Natural killer cell treated with Interleukin-12 subunit alpha and Interleukin-12 subunit beta and Interleukin-15 and Interleukin-18, amount 100 ng/mL, for 72 hours (primary cell): ENCODE results near the gene TYK2. TPM values are rescaled to one million over a fixed set of nuclear protein-coding genes. Genes with fewer than 3 reads are reported as not detected.

Experiments
- ATAC-seq, 2 donors: fragments of 150-1000 bp; cut with Tn5 transposase in 1 of 2; sonication (Bioruptor Pico), chemical (Tn5 transposase) in 1 of 2; 2 replicates each; pipeline ENCODE4 v1.10.0; 2021
- DNase-seq: peaks from one replicate; pipeline ENCODE4 v3.0.0; 2022; ENCODE audit warnings: low spot score
- H3K27ac Mint-ChIP-seq, 2 donors: 1 replicate in 1 of 2; 2 replicates in 1 of 2; pipeline ENCODE4 v1.8.0; 2022; ENCODE audit warnings: mixed read lengths in 2 of 2, mild to moderate bottlenecking in 1 of 2, moderate library complexity in 1 of 2
- H3K27me3 Mint-ChIP-seq, 2 donors: 1 replicate in 1 of 2; 2 replicates in 1 of 2; pipeline ENCODE4 v1.8.0; 2022; ENCODE audit warnings: mixed read lengths in 2 of 2
- H3K36me3 Mint-ChIP-seq: one replicate; pipeline ENCODE4 v1.8.0; 2022; ENCODE audit warnings: mixed read lengths
- H3K4me1 Mint-ChIP-seq, 2 donors: 1 replicate in 1 of 2; 2 replicates in 1 of 2; pipeline ENCODE4 v1.8.0; 2022; ENCODE audit warnings: low read depth in 2 of 2, mixed read lengths in 2 of 2, mild to moderate bottlenecking in 1 of 2
- H3K4me3 Mint-ChIP-seq: one replicate; pipeline ENCODE4 v1.8.0; 2022; ENCODE audit warnings: mixed read lengths
- H3K9me3 Mint-ChIP-seq: 2 replicates; pipeline ENCODE4 v1.8.0; 2022; ENCODE audit warnings: mixed read lengths
- total RNA-seq, 2 donors: library from RNA; stranded (reverse); gene quantifications; one replicate each; pipeline ENCODE4 v1.2.3, GENCODE V29; 2022

Gene TYK2
- total RNA-seq, 2 donors from 2014 or later, result 310 to 453 TPM

- Mint-ChIP-seq H3K36me3 (peaks cover 17% of the 10 kb centered on the region), H3K27ac (peak within 1 kb of the TSS; percentile 46 to 76), H3K4me3 (peak within 1 kb of the TSS; percentile 95), H3K9me3 (no peaks in the 10 kb centered on the region), H3K27me3 (no peaks in the 10 kb centered on the region), H3K4me1 (peaks cover 13 to 20% of the 10 kb centered on the region in 2 donors)
- DNase-seq (peak; percentile 84), ATAC-seq (peak; percentile 88 to 90)
Measured at GRCh38 chr19:10315335-10316214, 64.8 kb downstream of the TYK2 start, which contains the start of gene FDX2. FDX2 (minus strand) TSS chr19:10316015; CDS start chr19:10315996, 19 bp downstream.

GRCh38 chr19:10309423-10309822 is 70.9 kb downstream of the TYK2 start, which contains the start of gene ZGLP1:
ZGLP1 (minus strand) TSS chr19:10309815.
- H3K4me3 Mint-ChIP-seq, result no peak within 1 kb of the TSS
- no peaks in the 10 kb centered on the region for H3K36me3 Mint-ChIP-seq
- H3K27me3 Mint-ChIP-seq, result no peaks in the 10 kb centered on the region
- H3K9me3 Mint-ChIP-seq, result no peaks in the 10 kb centered on the region
- ATAC-seq (no peak), DNase-seq (no peak)
- H3K4me1 Mint-ChIP-seq, result peaks cover under 1 to 2% of the 10 kb centered on the region in 2 donors
- H3K27ac Mint-ChIP-seq, result no peak within 1 kb of the TSS

- no peaks in the 10 kb centered on the region for H3K4me1 Mint-ChIP-seq
- no peak overlapping the region for H3K4me3 Mint-ChIP-seq
- no peak overlapping the region for H3K27ac Mint-ChIP-seq
- DNase-seq (no peak), ATAC-seq (no peak)
- H3K9me3 Mint-ChIP-seq, result no peaks in the 10 kb centered on the region
- no peaks in the 10 kb centered on the region for H3K27me3 Mint-ChIP-seq
- no peaks in the 10 kb centered on the region for H3K36me3 Mint-ChIP-seq
Measured at GRCh38 chr19:10306327-10306726, 74.0 kb downstream of the TYK2 start.

GRCh38 chr19:10305139-10305806 is 75.1 kb downstream of the TYK2 start:
- H3K4me3 Mint-ChIP-seq, result no peak overlapping the region
- no peak overlapping the region for H3K27ac Mint-ChIP-seq
- DNase-seq, result no peak

More at GRCh38 chr19:10305139-10305806, 75.1 kb downstream of the TYK2 start:
- no peaks in the 10 kb centered on the region for H3K9me3 Mint-ChIP-seq
- no peaks in the 10 kb centered on the region for H3K4me1 Mint-ChIP-seq
- no peaks in the 10 kb centered on the region for H3K36me3 Mint-ChIP-seq
- H3K27me3 Mint-ChIP-seq, result no peaks in the 10 kb centered on the region
- ATAC-seq, result no peak

Other genes with a start within 250 kb of the TYK2 start
- 100 to 1,000 TPM; 322 to 576 TPM for gene DNMT1, start 185.6 kb downstream of the TYK2 start, total RNA-seq
- gene S1PR2, start 149.2 kb downstream of the TYK2 start, total RNA-seq, result 1 to 10 TPM; 6.2 to 6.5 TPM
- 100 to 1,000 TPM in 1 of 2 donors, 10 to 100 TPM in 1; 79.1 to 140 TPM for gene MRPL4, start 128.4 kb downstream of the TYK2 start, total RNA-seq
- 100 to 1,000 TPM; 106 to 264 TPM for gene ICAM1, start 109.5 kb downstream of the TYK2 start, total RNA-seq
- 1 to 10 TPM; 1.4 to 2.1 TPM for gene ICAM4, start 93.6 kb downstream of the TYK2 start, total RNA-seq
- under 1 TPM; 0.78 to 0.83 TPM for gene ICAM5, start 90.6 kb downstream of the TYK2 start, total RNA-seq
- 1 to 10 TPM; 2.5 to 7.3 TPM for gene ZGLP1, start 70.8 kb downstream of the TYK2 start, total RNA-seq
- gene FDX2, start 64.6 kb downstream of the TYK2 start, total RNA-seq, result 10 to 100 TPM; 11.4 to 26.4 TPM
- 100 to 1,000 TPM in 1 of 2 donors, 10 to 100 TPM in 1; 81.1 to 131 TPM for gene RAVER1, start 47.0 kb downstream of the TYK2 start, total RNA-seq
- gene ICAM3, start 40.9 kb downstream of the TYK2 start, total RNA-seq, result 100 to 1,000 TPM in 1 of 2 donors, 10 to 100 TPM in 1; 91.9 to 154 TPM
- gene CDC37, start 23.0 kb upstream of the TYK2 start, total RNA-seq, result 100 to 1,000 TPM; 228 to 368 TPM
- gene PDE4A, start 40.0 kb upstream of the TYK2 start, total RNA-seq, result 10 to 100 TPM; 14.5 to 46.6 TPM
- 100 to 1,000 TPM in 1 of 2 donors, 10 to 100 TPM in 1; 94.0 to 118 TPM for gene KEAP1, start 122.8 kb upstream of the TYK2 start, total RNA-seq
- gene S1PR5, start 136.9 kb upstream of the TYK2 start, total RNA-seq, result 10 to 100 TPM in 1 of 2 donors, 1 to 10 TPM in 1; 5.1 to 16.3 TPM
- gene ATG4D, start 163.3 kb upstream of the TYK2 start, total RNA-seq, result 10 to 100 TPM; 67.4 to 71.0 TPM
- gene KRI1, start 185.4 kb upstream of the TYK2 start, total RNA-seq, result 10 to 100 TPM; 50.9 to 89.6 TPM
- gene CDKN2D, start 188.4 kb upstream of the TYK2 start, total RNA-seq, result 10 to 100 TPM; 28.0 to 33.9 TPM
- not detected for gene AP1M2, start 206.7 kb upstream of the TYK2 start, total RNA-seq
- 10 to 100 TPM; 63.9 to 67.9 TPM for gene SLC44A2, start 245.0 kb upstream of the TYK2 start, total RNA-seq